ENCODE results near the gene SMC1B. TPM values are rescaled to one million over a fixed set of nuclear protein-coding genes. Genes with fewer than 3 reads are reported as not detected.

The SMC1B gene
- total and polyA plus RNA-seq, 9 of the 15 experiments (the other 6 are each of a cell fraction or from before 2014, with no cell fraction given): 0.03 TPM; not detected in 8

GRCh38 chr22:45359627-45360026, 53.8 kb downstream of the SMC1B start (continued):
- no peak for TF ChIP-seq ZBTB11 (CRISPR knock-in tag; IDR thresholded peaks at IDR 0.05)

GRCh38 chr22:45358127-45358526, 55.3 kb downstream of the SMC1B start:
- FAIRE-seq: no peak
- CTCF ChIA-PET (ENCODE audit: low intra/inter-chr PET ratio): no interaction called here

More at GRCh38 chr22:45358127-45358526, 55.3 kb downstream of the SMC1B start:
- no peaks in the 10 kb centered on the region for H3K79me2 ChIP-seq (ENCODE audit: control insufficient read depth, insufficient read depth, low read length)
- 17% methylated on average over 1 of the region's 1 CpG for WGBS (ENCODE audit: insufficient coverage, low coverage, missing lambda C conversion rate)
- no TSS peak for BruUV-seq (replicated peaks)
- no peak overlapping the region for H2AFZ ChIP-seq (ENCODE audit: low read depth, low read length)
- H3K9ac ChIP-seq (ENCODE audit: insufficient read depth in 1 of 2, low read depth in 2 of 2, low read length in 2 of 2): no peak overlapping the region
- no peak overlapping the region for H3K4me3 ChIP-seq
- POLR2A ChIA-PET: interaction anchor here (2.0 kb wide), 1 partner anchor 14 kb away, joined by 5 read pairs; no protein-coding TSS in a partner anchor
- H4K20me1 ChIP-seq (replicated peaks; ENCODE audit: control insufficient read depth, insufficient read depth, low read length): no peaks in the 10 kb centered on the region
- no peak overlapping the region for H3K27ac ChIP-seq (ENCODE audit: extremely low read depth, low read depth, low read length)
- DNase-seq (ENCODE audit: extremely low read depth in 1 of 4, low spot score in 3 of 4) (no peak), ATAC-seq (no peak)
- peaks cover 3 to 4% of the 10 kb centered on the region in 2 experiments; a peak in 3 of 5 replicates for H3K27me3 ChIP-seq (ENCODE audit: control insufficient read depth in 2 of 2, insufficient read depth in 2 of 2, low read length in 2 of 2)
- no peak for TF ChIP-seq DMBX1 (CRISPR knock-in tag; IDR thresholded peaks at IDR 0.05; ENCODE audit: borderline replicate concordance)
- no peak for TF ChIP-seq SMARCA5 (IDR thresholded peaks at IDR 0.05)
- no peak for TF ChIP-seq KDM2B (CRISPR knock-in tag; IDR thresholded peaks at IDR 0.05)
- no peak for TF ChIP-seq HIVEP1 (CRISPR knock-in tag; IDR thresholded peaks at IDR 0.05)
- TF ChIP-seq POLR2H (tag; IDR thresholded peaks at IDR 0.05; ENCODE audit: low read depth): no peak
- no peak for TF ChIP-seq CEBPB (tag; IDR thresholded peaks at IDR 0.05)
- no peak for TF ChIP-seq GABPA (tag; conservative IDR thresholded peaks at IDR 0.05; ENCODE audit: low read depth)
- no peak for TF ChIP-seq BRCA1 (IDR thresholded peaks at IDR 0.05)
- no peak for TF ChIP-seq BRCA1 (CRISPR knock-in tag; IDR thresholded peaks at IDR 0.05)
- no peak for TF ChIP-seq ZSCAN32 (CRISPR knock-in tag; IDR thresholded peaks at IDR 0.05)
- TF ChIP-seq ATF6 (CRISPR knock-in tag; IDR thresholded peaks at IDR 0.05): no peak
- no peak for TF ChIP-seq ZNF174 (CRISPR knock-in tag; IDR thresholded peaks at IDR 0.05)
- TF ChIP-seq ARID2 (IDR thresholded peaks at IDR 0.05): no peak
- TF ChIP-seq PTBP1 (IDR thresholded peaks at IDR 0.05; ENCODE audit: low read depth, low read length): no peak
- no peak for TF ChIP-seq TAF1 (IDR thresholded peaks at IDR 0.05; ENCODE audit: control insufficient read depth, extremely low read depth, insufficient read depth, low read length, severe bottlenecking)
- TF ChIP-seq ZSCAN29 (IDR thresholded peaks at IDR 0.05): no peak
- H3K4me1 ChIP-seq (replicated peaks in 1 of 2; ENCODE audit: control insufficient read depth in 2 of 2, insufficient read depth in 2 of 2, low read length in 2 of 2): no peaks in the 10 kb centered on the region
- H3K9me3 ChIP-seq (replicated peaks; ENCODE audit: control insufficient read depth, insufficient read depth, low read depth, low read length): no peaks in the 10 kb centered on the region
- no peaks in the 10 kb centered on the region for H3K36me3 ChIP-seq (ENCODE audit: control insufficient read depth, insufficient read depth, low read length)
- in situ Hi-C loops (cut with MboI): no loop called here
- no peak overlapping the region for H3K4me2 ChIP-seq (ENCODE audit: insufficient read depth, low read length)
- intact Hi-C loops (cut with micrococcal nuclease): no loop called here
- no peaks in the 10 kb centered on the region for H3K9me1 ChIP-seq (ENCODE audit: control insufficient read depth, insufficient read depth, low read length)

Measured in K562 (cell line).